Karpas-422 (cell line): ENCODE results near the gene AQP1. TPM values are rescaled to one million over a fixed set of nuclear protein-coding genes. Genes with fewer than 3 reads are reported as not detected.

ENCODE experiments used
- DNase-seq: peaks from one replicate; pipeline ENCODE4 v3.0.0-alpha.2; 2015
- H2AFZ ChIP-seq: fragments of 200-600 bp; sonication (generic); 2 replicates; pipeline ENCODE4 v1.6.1; 2014; ENCODE audit warnings: antibody characterized with exemption, low read length, mixed read lengths
- H3K27ac ChIP-seq: fragments of 200-600 bp; sonication (generic); 2 replicates; pipeline ENCODE4 v1.5.1; 2014; ENCODE audit warnings: mild to moderate bottlenecking, low read length, moderate library complexity
- H3K27me3 ChIP-seq: fragments of 200-600 bp; sonication (generic); 2 replicates; pipeline ENCODE4 v1.6.1; 2014; ENCODE audit warnings: low read length, mixed read lengths
- H3K36me3 ChIP-seq: fragments of 200-600 bp; sonication (generic); 2 replicates; pipeline ENCODE4 v1.6.1; 2014; ENCODE audit warnings: low read length, mixed read lengths; ENCODE audit not compliant: insufficient read depth
- H3K4me1 ChIP-seq: fragments of 200-600 bp; sonication (generic); 2 replicates; pipeline ENCODE4 v1.6.1; 2014; ENCODE audit warnings: mild to moderate bottlenecking, low read length, mixed read lengths
- H3K4me2 ChIP-seq: fragments of 200-600 bp; sonication (generic); 2 replicates; pipeline ENCODE4 v1.6.1; 2014; ENCODE audit warnings: low read length, low read depth, mild to moderate bottlenecking; ENCODE audit not compliant: poor library complexity, severe bottlenecking
- H3K4me3 ChIP-seq: fragments of 200-600 bp; sonication (generic); 2 replicates; pipeline ENCODE4 v1.5.1; 2014; ENCODE audit warnings: mild to moderate bottlenecking, antibody characterized with exemption, low read length, mixed read lengths
- H3K79me2 ChIP-seq: fragments of 200-600 bp; sonication (generic); 2 replicates; pipeline ENCODE4 v1.6.1; 2014; ENCODE audit warnings: mild to moderate bottlenecking, low read length, mixed read lengths
- H3K9ac ChIP-seq: fragments of 200-600 bp; sonication (generic); 2 replicates; pipeline ENCODE4 v1.6.0; 2014; ENCODE audit warnings: low read length
- H3K9me2 ChIP-seq: fragments of 200-600 bp; sonication (generic), shearing (Covaris generic); replicated peaks from 2 replicates; pipeline ENCODE4 v1.6.0; 2014; ENCODE audit warnings: mild to moderate bottlenecking, low read length, moderate library complexity; ENCODE audit not compliant: insufficient read depth
- H3K9me3 ChIP-seq: fragments of 300-700, 200-600 bp; sonication (generic); 2 replicates; pipeline ENCODE4 v1.6.1; 2014; ENCODE audit warnings: low read length, mixed read lengths
- H4K20me1 ChIP-seq: fragments of 200-600 bp; sonication (generic); 2 replicates; pipeline ENCODE4 v1.6.1; 2014; ENCODE audit warnings: mild to moderate bottlenecking, antibody characterized with exemption, low read length, low read depth; ENCODE audit not compliant: insufficient read depth
- total RNA-seq: library from RNA; depleted of rRNA; stranded (reverse); fragments of >200 nt; shearing (Covaris generic); gene quantifications from 2 replicates; pipeline ENCODE4 v1.2.3, GENCODE V29; 2014; ENCODE audit warnings: low replicate concordance

Gene AQP1
- total RNA-seq, 1 experiment from 2014 or later: 0.82 TPM

- Histone ChIP-seq H3K27ac (no peak overlapping the region), H3K9me3 (peaks cover 2% of the 10 kb centered on the region; the same call in 1 of the 2 replicates), H3K79me2 (no peaks in the 10 kb centered on the region), H3K9ac (no peak overlapping the region), H3K4me1 (peaks cover 39% of the 10 kb centered on the region), H3K36me3 (no peaks in the 10 kb centered on the region), H3K9me2 (no peaks in the 10 kb centered on the region), H3K4me3 (no peak overlapping the region), H3K27me3 (peaks cover 6% of the 10 kb centered on the region; the same call in 1 of the 2 replicates), H3K4me2 (no peak overlapping the region), H4K20me1 (no peaks in the 10 kb centered on the region), H2AFZ (no peak overlapping the region)
- DNase-seq: no peak
Observed at GRCh38 chr7:30888747-30889146, 22.9 kb upstream of the AQP1 start.

GRCh38 chr7:30890226-30890625 is 21.4 kb upstream of the AQP1 start:
- Histone ChIP-seq H3K9ac (no peak overlapping the region), H2AFZ (no peak overlapping the region), H3K27ac (no peak overlapping the region), H4K20me1 (no peaks in the 10 kb centered on the region), H3K9me2 (no peaks in the 10 kb centered on the region), H3K79me2 (no peaks in the 10 kb centered on the region), H3K36me3 (no peaks in the 10 kb centered on the region), H3K4me3 (no peak overlapping the region), H3K4me1 (peaks cover 33% of the 10 kb centered on the region), H3K4me2 (no peak overlapping the region), H3K9me3 (peaks cover 2% of the 10 kb centered on the region; the same call in 1 of the 2 replicates), H3K27me3 (peaks cover 6% of the 10 kb centered on the region; the same call in 1 of the 2 replicates)
- DNase-seq: no peak

- H3K4me2 ChIP-seq: no peak overlapping the region
- no peak overlapping the region for H3K9ac ChIP-seq
- no peaks in the 10 kb centered on the region for H3K9me2 ChIP-seq
- H3K4me1 ChIP-seq: peaks cover 18% of the 10 kb centered on the region
- no peak overlapping the region for H2AFZ ChIP-seq
- no peak for DNase-seq
- H3K36me3 ChIP-seq: no peaks in the 10 kb centered on the region
- H3K27ac ChIP-seq: no peak overlapping the region
- H3K9me3 ChIP-seq: peaks cover 2% of the 10 kb centered on the region; the same call in 1 of the 2 replicates
- peaks cover 6% of the 10 kb centered on the region; the same call in 1 of the 2 replicates for H3K27me3 ChIP-seq
- H4K20me1 ChIP-seq: no peaks in the 10 kb centered on the region
- H3K4me3 ChIP-seq: no peak overlapping the region
- H3K79me2 ChIP-seq: no peaks in the 10 kb centered on the region
Observed at GRCh38 chr7:30893357-30893756, 18.3 kb upstream of the AQP1 start.

GRCh38 chr7:30894009-30894408 is 17.6 kb upstream of the AQP1 start:
- Histone ChIP-seq H3K9me2 (no peaks in the 10 kb centered on the region), H3K4me2 (no peak overlapping the region), H3K27me3 (peaks cover 6% of the 10 kb centered on the region; the same call in 1 of the 2 replicates), H3K27ac (no peak overlapping the region), H3K4me3 (no peak overlapping the region), H3K36me3 (no peaks in the 10 kb centered on the region), H3K9me3 (peaks cover 2% of the 10 kb centered on the region; the same call in 1 of the 2 replicates), H2AFZ (no peak overlapping the region), H3K9ac (no peak overlapping the region), H4K20me1 (no peaks in the 10 kb centered on the region), H3K79me2 (no peaks in the 10 kb centered on the region), H3K4me1 (peaks cover 18% of the 10 kb centered on the region)
- no peak for DNase-seq

- Histone ChIP-seq H3K9me3 (peaks cover 2% of the 10 kb centered on the region; the same call in 1 of the 2 replicates), H3K4me2 (no peak overlapping the region), H4K20me1 (no peaks in the 10 kb centered on the region), H3K36me3 (no peaks in the 10 kb centered on the region), H3K9me2 (no peaks in the 10 kb centered on the region), H3K9ac (no peak overlapping the region), H3K4me1 (peaks cover 18% of the 10 kb centered on the region), H3K4me3 (no peak overlapping the region), H2AFZ (no peak overlapping the region), H3K27me3 (peaks cover 6% of the 10 kb centered on the region; the same call in 1 of the 2 replicates), H3K27ac (no peak overlapping the region), H3K79me2 (no peaks in the 10 kb centered on the region)
- peak; percentile 69 for DNase-seq
Observed at GRCh38 chr7:30894866-30895605, 16.6 kb upstream of the AQP1 start.

GRCh38 chr7:30896036-30896435 is 15.6 kb upstream of the AQP1 start:
- no peak for DNase-seq
- H3K9ac ChIP-seq: no peak overlapping the region
- H3K27me3 ChIP-seq: no peaks in the 10 kb centered on the region
- no peak overlapping the region for H3K4me3 ChIP-seq
- no peaks in the 10 kb centered on the region for H3K9me3 ChIP-seq
- H3K27ac ChIP-seq: no peak overlapping the region
- no peak overlapping the region for H3K4me2 ChIP-seq
- no peaks in the 10 kb centered on the region for H3K9me2 ChIP-seq
- H3K4me1 ChIP-seq: peaks cover 18% of the 10 kb centered on the region
- no peaks in the 10 kb centered on the region for H3K36me3 ChIP-seq
- no peaks in the 10 kb centered on the region for H3K79me2 ChIP-seq
- no peaks in the 10 kb centered on the region for H4K20me1 ChIP-seq
- H2AFZ ChIP-seq: no peak overlapping the region

- H3K27ac ChIP-seq: no peak overlapping the region
- no peak overlapping the region for H2AFZ ChIP-seq
- H3K4me3 ChIP-seq: no peak overlapping the region
- no peaks in the 10 kb centered on the region for H3K9me3 ChIP-seq
- no peak overlapping the region for H3K9ac ChIP-seq
- H3K4me1 ChIP-seq: peaks cover 18% of the 10 kb centered on the region
- DNase-seq: no peak
- no peaks in the 10 kb centered on the region for H3K36me3 ChIP-seq
- H3K79me2 ChIP-seq: no peaks in the 10 kb centered on the region
- no peaks in the 10 kb centered on the region for H4K20me1 ChIP-seq
- no peaks in the 10 kb centered on the region for H3K27me3 ChIP-seq
- no peaks in the 10 kb centered on the region for H3K9me2 ChIP-seq
- H3K4me2 ChIP-seq: no peak overlapping the region
Observed at GRCh38 chr7:30896783-30897637, 14.6 kb upstream of the AQP1 start.

GRCh38 chr7:30897770-30898169 is 13.9 kb upstream of the AQP1 start:
- no peaks in the 10 kb centered on the region for H4K20me1 ChIP-seq
- no peaks in the 10 kb centered on the region for H3K79me2 ChIP-seq
- no peak overlapping the region for H3K4me2 ChIP-seq
- H3K9ac ChIP-seq: no peak overlapping the region
- DNase-seq: no peak
- H2AFZ ChIP-seq: no peak overlapping the region
- H3K36me3 ChIP-seq: no peaks in the 10 kb centered on the region
- H3K4me1 ChIP-seq: peaks cover 18% of the 10 kb centered on the region
- H3K9me3 ChIP-seq: no peaks in the 10 kb centered on the region
- no peaks in the 10 kb centered on the region for H3K9me2 ChIP-seq
- no peak overlapping the region for H3K4me3 ChIP-seq
- H3K27me3 ChIP-seq: no peaks in the 10 kb centered on the region
- H3K27ac ChIP-seq: no peak overlapping the region
